Osteocyte (in vitro differentiated cells): ENCODE results near the gene AICDA. TPM values are rescaled to one million over a fixed set of nuclear protein-coding genes. Genes with fewer than 3 reads are reported as not detected.

Experiments used
- DNase-seq: peaks from one replicate; pipeline ENCODE4 v3.0.0; 2021; ENCODE audit warnings: mixed read lengths; ENCODE audit not compliant: unreplicated experiment; ENCODE audit errors: extremely low spot score
- H3K27ac Mint-ChIP-seq: one replicate; pipeline ENCODE4 v1.8.0; 2021; ENCODE audit warnings: mild to moderate bottlenecking, mixed read lengths; ENCODE audit not compliant: unreplicated experiment
- H3K27me3 Mint-ChIP-seq: one replicate; pipeline ENCODE4 v1.8.0; 2021; ENCODE audit warnings: mixed read lengths; ENCODE audit not compliant: unreplicated experiment
- H3K36me3 Mint-ChIP-seq: one replicate; pipeline ENCODE4 v1.8.0; 2021; ENCODE audit warnings: mixed read lengths; ENCODE audit not compliant: unreplicated experiment
- H3K4me1 Mint-ChIP-seq: one replicate; pipeline ENCODE4 v1.8.0; 2021; ENCODE audit warnings: mixed read lengths; ENCODE audit not compliant: unreplicated experiment
- H3K4me3 Mint-ChIP-seq: one replicate; pipeline ENCODE4 v1.8.0; 2021; ENCODE audit warnings: mild to moderate bottlenecking, moderate library complexity, mixed read lengths; ENCODE audit not compliant: unreplicated experiment
- H3K9me3 Mint-ChIP-seq: one replicate; pipeline ENCODE4 v1.8.0; 2021; ENCODE audit warnings: mixed read lengths; ENCODE audit not compliant: unreplicated experiment
- total RNA-seq: library from RNA; stranded (reverse); gene quantifications from 2 replicates; pipeline ENCODE4 v1.2.1, GENCODE V29; 2021
- TF ChIP-seq, protein P1 (sequence below): fragments of 200-600 bp; sonication (generic); IDR thresholded peaks from 2 replicates; pipeline ENCODE4 v1.5.0; 2021; ENCODE audit warnings: antibody characterized with exemption, mild to moderate bottlenecking, moderate library complexity

AICDA gene
- total RNA-seq, 1 donor from 2014 or later, result not detected

DNA sequence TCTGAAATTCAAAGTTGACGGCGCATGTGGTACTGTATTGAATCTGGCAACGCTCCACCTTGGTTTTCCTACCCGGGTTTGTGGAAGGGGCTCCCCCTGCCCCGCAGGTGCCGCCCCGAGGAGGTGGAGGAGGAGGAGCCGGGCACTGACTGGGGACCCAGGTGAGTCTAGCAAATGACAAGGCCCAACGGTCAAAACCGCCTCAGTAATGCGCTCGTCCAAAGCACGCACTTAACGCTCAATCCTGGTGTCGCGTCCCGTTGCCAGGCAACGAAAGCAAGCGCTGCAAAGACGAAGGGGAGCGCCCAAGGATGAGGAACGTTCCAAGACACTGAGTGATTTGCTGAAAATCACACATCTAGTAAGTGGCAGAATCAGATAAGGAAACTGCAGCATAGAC, 48.0 kb downstream of the AICDA start:
- Mint-ChIP-seq H3K4me3 (no peak overlapping the region), H3K27me3 (no peaks in the 10 kb centered on the region)

DNA sequence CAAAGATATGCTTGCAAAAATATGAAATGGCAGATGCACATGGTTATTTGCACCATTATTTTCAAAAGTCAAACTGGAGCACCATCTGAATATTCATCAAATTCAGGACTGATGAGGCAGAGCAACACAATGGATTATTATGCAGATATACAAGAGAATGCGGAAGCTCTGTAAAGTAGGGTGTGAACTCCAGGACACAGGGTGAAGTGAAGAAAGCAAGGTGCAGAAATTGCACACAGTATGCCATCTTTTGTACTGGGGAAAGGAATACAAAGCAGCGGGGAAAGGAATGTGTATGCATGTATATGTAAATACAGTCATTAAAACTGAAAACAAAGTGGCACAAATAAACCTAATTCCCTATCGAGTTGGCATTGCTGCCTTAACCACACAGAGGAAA, 49.3 kb downstream of the AICDA start:
- H3K27me3 Mint-ChIP-seq, result no peaks in the 10 kb centered on the region
- no peak for DNase-seq
- no peak overlapping the region for H3K4me3 Mint-ChIP-seq
- TF ChIP-seq, protein P1, sequence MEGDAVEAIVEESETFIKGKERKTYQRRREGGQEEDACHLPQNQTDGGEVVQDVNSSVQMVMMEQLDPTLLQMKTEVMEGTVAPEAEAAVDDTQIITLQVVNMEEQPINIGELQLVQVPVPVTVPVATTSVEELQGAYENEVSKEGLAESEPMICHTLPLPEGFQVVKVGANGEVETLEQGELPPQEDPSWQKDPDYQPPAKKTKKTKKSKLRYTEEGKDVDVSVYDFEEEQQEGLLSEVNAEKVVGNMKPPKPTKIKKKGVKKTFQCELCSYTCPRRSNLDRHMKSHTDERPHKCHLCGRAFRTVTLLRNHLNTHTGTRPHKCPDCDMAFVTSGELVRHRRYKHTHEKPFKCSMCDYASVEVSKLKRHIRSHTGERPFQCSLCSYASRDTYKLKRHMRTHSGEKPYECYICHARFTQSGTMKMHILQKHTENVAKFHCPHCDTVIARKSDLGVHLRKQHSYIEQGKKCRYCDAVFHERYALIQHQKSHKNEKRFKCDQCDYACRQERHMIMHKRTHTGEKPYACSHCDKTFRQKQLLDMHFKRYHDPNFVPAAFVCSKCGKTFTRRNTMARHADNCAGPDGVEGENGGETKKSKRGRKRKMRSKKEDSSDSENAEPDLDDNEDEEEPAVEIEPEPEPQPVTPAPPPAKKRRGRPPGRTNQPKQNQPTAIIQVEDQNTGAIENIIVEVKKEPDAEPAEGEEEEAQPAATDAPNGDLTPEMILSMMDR, result no peak
- H3K27ac Mint-ChIP-seq, result no peak overlapping the region
- peaks cover 12% of the 10 kb centered on the region for H3K9me3 Mint-ChIP-seq
- H3K4me1 Mint-ChIP-seq, result no peaks in the 10 kb centered on the region
- H3K36me3 Mint-ChIP-seq, result no peaks in the 10 kb centered on the region

More for the DNA sequence above, 48.0 kb downstream of the AICDA start:
- DNase-seq, result no peak
- TF ChIP-seq, protein P1, result no peak
- no peak overlapping the region for H3K27ac Mint-ChIP-seq
- H3K9me3 Mint-ChIP-seq, result peaks cover 12% of the 10 kb centered on the region
- H3K36me3 Mint-ChIP-seq, result no peaks in the 10 kb centered on the region
- no peaks in the 10 kb centered on the region for H3K4me1 Mint-ChIP-seq

DNA sequence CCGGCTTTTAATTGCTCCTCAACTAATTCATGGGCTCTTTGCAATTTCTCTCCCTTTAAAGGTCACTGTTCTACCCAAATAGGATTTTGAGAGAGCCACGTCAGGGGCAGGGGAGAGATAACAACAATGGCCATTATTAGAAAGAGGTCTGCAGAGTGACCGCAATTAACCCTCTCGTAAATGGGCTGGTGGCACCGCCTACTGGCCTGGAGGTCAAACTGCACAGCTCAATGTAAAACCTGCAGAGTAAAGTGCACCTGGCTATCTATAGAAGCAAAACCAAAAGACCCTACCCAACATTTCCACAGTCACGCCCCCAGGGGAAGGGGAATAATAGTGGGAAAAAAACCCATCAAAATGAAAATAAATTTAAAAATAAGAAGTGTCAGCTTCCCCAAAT, 50.3 kb downstream of the AICDA start:
- Mint-ChIP-seq H3K9me3 (peaks cover 12% of the 10 kb centered on the region), H3K4me1 (no peaks in the 10 kb centered on the region), H3K27me3 (no peaks in the 10 kb centered on the region), H3K36me3 (no peaks in the 10 kb centered on the region), H3K27ac (no peak overlapping the region), H3K4me3 (no peak overlapping the region)
- no peak for DNase-seq
- TF ChIP-seq, protein P1, result no peak

- Mint-ChIP-seq H3K36me3 (no peaks in the 10 kb centered on the region), H3K27me3 (no peaks in the 10 kb centered on the region), H3K4me1 (no peaks in the 10 kb centered on the region), H3K4me3 (no peak overlapping the region), H3K9me3 (peaks cover 12% of the 10 kb centered on the region), H3K27ac (no peak overlapping the region)
- DNase-seq, result no peak
- TF ChIP-seq, protein P1, result no peak
Measured at GRCh38 chr12:8561011-8561410, 51.6 kb downstream of the AICDA start.

- no peaks in the 10 kb centered on the region for H3K4me1 Mint-ChIP-seq
- TF ChIP-seq, protein P1, result no peak
- no peaks in the 10 kb centered on the region for H3K36me3 Mint-ChIP-seq
- no peak overlapping the region for H3K4me3 Mint-ChIP-seq
- no peak for DNase-seq
- no peak overlapping the region for H3K27ac Mint-ChIP-seq
- peaks cover 12% of the 10 kb centered on the region for H3K9me3 Mint-ChIP-seq
- no peaks in the 10 kb centered on the region for H3K27me3 Mint-ChIP-seq
Measured at GRCh38 chr12:8559676-8560075, 53.0 kb downstream of the AICDA start.
